HEK293T (cell line): Measurements from ENCODE around the gene ENAH.

ENCODE experiments used
- BHLHE40 ChIP-seq: fragments of 450-650 bp; IDR thresholded peaks from 2 replicates; pipeline ENCODE4 v1.6.1; 2016; ENCODE audit warnings: mild to moderate bottlenecking, moderate library complexity, borderline replicate concordance
- CTBP1 ChIP-seq: fragments of 450-650 bp; IDR thresholded peaks from 2 replicates; pipeline ENCODE4 v1.6.1; 2016; ENCODE audit warnings: borderline replicate concordance
- ELF4 ChIP-seq: fragments of 450-650 bp; IDR thresholded peaks from 2 replicates; pipeline ENCODE4 v1.6.1; 2017; ENCODE audit warnings: antibody characterized with exemption
- FOXA1 ChIP-seq: fragments of 450-650 bp; IDR thresholded peaks from 2 replicates; pipeline ENCODE4 v1.6.1; 2016; ENCODE audit warnings: mild to moderate bottlenecking
- FOXK2 ChIP-seq: fragments of 450-650 bp; IDR thresholded peaks from 2 replicates; pipeline ENCODE4 v1.6.1; 2016; ENCODE audit warnings: mild to moderate bottlenecking
- FOXM1 ChIP-seq: fragments of 450-650 bp; IDR thresholded peaks from 2 replicates; pipeline ENCODE4 v1.6.1; 2017; ENCODE audit warnings: mild to moderate bottlenecking, borderline replicate concordance
- NFRKB ChIP-seq: fragments of 450-650 bp; IDR thresholded peaks from 2 replicates; pipeline ENCODE4 v1.6.1; 2016; ENCODE audit warnings: mild to moderate bottlenecking, moderate library complexity
- TARDBP ChIP-seq: fragments of 450-650 bp; IDR thresholded peaks from 2 replicates; pipeline ENCODE4 v1.6.1; 2016

DNA sequence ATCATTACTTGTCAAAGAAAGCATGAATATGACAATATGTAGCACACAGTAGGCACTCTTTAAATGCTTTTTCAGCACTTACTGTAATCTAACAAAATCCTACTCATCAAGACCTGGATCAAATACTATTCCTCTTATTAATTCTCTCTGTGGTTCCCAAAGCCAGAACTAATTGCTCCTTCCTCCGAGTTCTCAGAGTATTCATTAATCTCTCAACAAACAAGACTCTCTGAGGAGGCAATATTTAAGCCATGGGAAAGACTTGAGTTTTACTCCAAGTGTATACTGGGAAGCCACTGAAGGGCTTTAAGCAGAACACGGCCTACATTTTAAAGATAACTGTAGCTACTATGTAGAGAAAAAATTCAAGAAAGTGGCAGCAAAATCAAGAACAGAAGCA lies 79.7 kb downstream of the ENAH start:
- TF ChIP-seq FOXK2 (no peak), NFRKB (no peak), FOXM1 (no peak), ELF4 (no peak), TARDBP (no peak), FOXA1 (no peak), BHLHE40 (no peak), CTBP1 (no peak)
